ENCODE measurements around the gene EPHA2. TPM values are rescaled to one million over a fixed set of nuclear protein-coding genes. Genes with fewer than 3 reads are reported as not detected.
"Not testable (repeated sequence)": the region's sequence is repeated elsewhere in the genome, so short reads cannot be mapped to it uniquely, and the experiment has no call there.

The EPHA2 gene
- total RNA-seq, 1 donor = 21.0 TPM

DNA sequence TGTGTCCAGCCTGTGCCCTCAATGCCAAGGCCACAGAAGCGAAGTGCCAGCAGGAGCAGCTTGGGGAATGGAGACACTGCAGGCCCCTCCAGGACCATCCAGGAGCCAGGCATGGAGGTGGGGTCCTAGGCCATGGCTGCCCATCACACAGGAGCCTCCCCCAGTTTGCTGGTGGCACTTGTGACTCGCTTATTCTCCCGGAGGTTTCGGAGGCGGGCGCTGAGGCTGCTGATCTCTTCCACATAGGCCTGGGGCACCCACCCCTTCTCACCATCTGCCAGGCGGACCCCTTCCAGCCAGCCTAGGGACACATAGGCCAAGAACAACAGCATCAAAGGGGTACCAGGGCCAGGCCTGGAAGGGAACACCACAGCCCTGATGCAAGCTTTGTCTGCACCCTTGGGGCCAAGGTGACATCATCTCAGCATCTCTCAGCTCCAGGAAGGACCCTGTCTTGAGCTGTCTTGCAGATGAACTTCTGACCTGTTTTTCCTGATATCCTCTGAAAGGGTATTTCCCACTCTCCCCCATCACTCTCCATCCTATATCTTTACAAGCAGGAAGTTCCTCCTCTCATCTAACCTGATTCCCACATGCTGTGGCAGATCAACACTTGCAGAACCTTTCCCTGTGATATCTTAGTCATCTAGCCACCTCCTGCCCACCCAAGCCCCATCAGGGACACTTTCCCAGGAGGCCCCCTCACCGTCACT, 42.7 kb upstream of the EPHA2 start:
- Histone ChIP-seq H3K27me3 (ENCODE audit: insufficient read depth, low read length) (no peaks in the 10 kb centered on the region), H3K4me3 (ENCODE audit: insufficient read depth, low read length) (no peak overlapping the region), H3K9me3 (ENCODE audit: low read depth, low read length) (no peaks in the 10 kb centered on the region), H3K4me2 (ENCODE audit: insufficient read depth, low read length) (no peak overlapping the region), H3K4me1 (ENCODE audit: insufficient read depth, low read length) (no peaks in the 10 kb centered on the region), H4K20me1 (ENCODE audit: insufficient read depth, low read length) (no peaks in the 10 kb centered on the region), H2AFZ (ENCODE audit: low read length) (no peak overlapping the region), H3K27ac (ENCODE audit: low read depth, low read length) (no peak overlapping the region), H3K36me3 (ENCODE audit: insufficient read depth, low read length) (no peaks in the 10 kb centered on the region), H3K79me2 (ENCODE audit: insufficient read depth, low read length) (no peaks in the 10 kb centered on the region)
- peak; percentile 54 for DNase-seq (ENCODE audit: insufficient read length, low spot score, missing footprints)
- TF ChIP-seq, protein P1, sequence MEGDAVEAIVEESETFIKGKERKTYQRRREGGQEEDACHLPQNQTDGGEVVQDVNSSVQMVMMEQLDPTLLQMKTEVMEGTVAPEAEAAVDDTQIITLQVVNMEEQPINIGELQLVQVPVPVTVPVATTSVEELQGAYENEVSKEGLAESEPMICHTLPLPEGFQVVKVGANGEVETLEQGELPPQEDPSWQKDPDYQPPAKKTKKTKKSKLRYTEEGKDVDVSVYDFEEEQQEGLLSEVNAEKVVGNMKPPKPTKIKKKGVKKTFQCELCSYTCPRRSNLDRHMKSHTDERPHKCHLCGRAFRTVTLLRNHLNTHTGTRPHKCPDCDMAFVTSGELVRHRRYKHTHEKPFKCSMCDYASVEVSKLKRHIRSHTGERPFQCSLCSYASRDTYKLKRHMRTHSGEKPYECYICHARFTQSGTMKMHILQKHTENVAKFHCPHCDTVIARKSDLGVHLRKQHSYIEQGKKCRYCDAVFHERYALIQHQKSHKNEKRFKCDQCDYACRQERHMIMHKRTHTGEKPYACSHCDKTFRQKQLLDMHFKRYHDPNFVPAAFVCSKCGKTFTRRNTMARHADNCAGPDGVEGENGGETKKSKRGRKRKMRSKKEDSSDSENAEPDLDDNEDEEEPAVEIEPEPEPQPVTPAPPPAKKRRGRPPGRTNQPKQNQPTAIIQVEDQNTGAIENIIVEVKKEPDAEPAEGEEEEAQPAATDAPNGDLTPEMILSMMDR (IDR thresholded peaks at IDR 0.05; ENCODE audit: extremely low read depth, low read depth, low read length) = no peak

DNA sequence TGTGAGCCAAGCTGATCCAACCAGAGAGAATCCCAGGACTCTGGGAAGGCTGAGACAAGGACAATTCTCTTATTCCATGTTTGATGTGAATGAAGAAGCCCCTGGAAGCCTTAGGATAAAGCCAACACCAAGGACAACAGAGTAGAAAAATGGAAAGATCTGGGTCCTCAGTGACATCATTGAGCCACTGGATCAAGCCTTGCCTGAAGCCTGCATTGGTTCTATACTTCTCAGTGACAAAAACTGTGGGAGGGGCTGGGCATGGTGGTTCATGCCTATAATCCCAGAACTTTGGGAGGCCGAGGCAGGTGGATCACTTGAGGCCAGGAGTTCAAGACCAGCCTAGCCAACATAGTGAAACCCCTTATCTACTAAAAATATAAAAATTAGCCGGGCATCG, 41.0 kb upstream of the EPHA2 start:
- peak; percentile 21 for DNase-seq (ENCODE audit: insufficient read length, low spot score, missing footprints)
- no peaks in the 10 kb centered on the region for H3K4me1 ChIP-seq (ENCODE audit: insufficient read depth, low read length)
- no peaks in the 10 kb centered on the region for H4K20me1 ChIP-seq (ENCODE audit: insufficient read depth, low read length)
- TF ChIP-seq, protein P1 (IDR thresholded peaks at IDR 0.05; ENCODE audit: extremely low read depth, low read depth, low read length) = no peak
- no peak overlapping the region for H3K27ac ChIP-seq (ENCODE audit: low read depth, low read length)
- no peaks in the 10 kb centered on the region for H3K27me3 ChIP-seq (ENCODE audit: insufficient read depth, low read length)
- H2AFZ ChIP-seq (ENCODE audit: low read length) = no peak overlapping the region
- no peak overlapping the region for H3K4me3 ChIP-seq (ENCODE audit: insufficient read depth, low read length)
- H3K36me3 ChIP-seq (ENCODE audit: insufficient read depth, low read length) = no peaks in the 10 kb centered on the region
- H3K79me2 ChIP-seq (ENCODE audit: insufficient read depth, low read length) = no peaks in the 10 kb centered on the region
- H3K9me3 ChIP-seq (ENCODE audit: low read depth, low read length) = no peaks in the 10 kb centered on the region
- no peak overlapping the region for H3K4me2 ChIP-seq (ENCODE audit: insufficient read depth, low read length)

DNA sequence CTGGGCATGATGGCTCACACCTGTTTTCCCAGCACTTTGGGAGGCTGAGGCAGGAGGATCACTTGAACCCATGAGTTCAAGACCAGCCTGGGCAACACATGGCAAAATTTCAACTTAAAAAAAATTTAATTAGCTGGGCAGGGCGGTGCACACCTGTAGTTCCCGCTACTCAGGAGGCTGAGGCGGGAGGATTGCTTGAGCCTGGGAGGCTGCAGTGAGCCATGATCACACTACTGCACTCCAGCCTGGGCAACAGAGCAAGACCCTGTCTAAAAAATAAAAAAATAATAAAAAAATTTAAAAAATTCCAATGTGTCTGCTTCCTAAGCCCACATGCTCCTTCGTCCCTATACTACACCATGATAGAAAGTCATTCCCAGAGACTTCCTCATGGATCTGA, 40.3 kb upstream of the EPHA2 start:
- not testable (repeated sequence) for H3K4me1 ChIP-seq (ENCODE audit: insufficient read depth, low read length); H2AFZ ChIP-seq (ENCODE audit: low read length); H3K27ac ChIP-seq (ENCODE audit: low read depth, low read length); H4K20me1 ChIP-seq (ENCODE audit: insufficient read depth, low read length); H3K27me3 ChIP-seq (ENCODE audit: insufficient read depth, low read length); H3K36me3 ChIP-seq (ENCODE audit: insufficient read depth, low read length); H3K9me3 ChIP-seq (ENCODE audit: low read depth, low read length); H3K4me3 ChIP-seq (ENCODE audit: insufficient read depth, low read length); H3K4me2 ChIP-seq (ENCODE audit: insufficient read depth, low read length); H3K79me2 ChIP-seq (ENCODE audit: insufficient read depth, low read length); DNase-seq (ENCODE audit: insufficient read length, low spot score, missing footprints)

DNA sequence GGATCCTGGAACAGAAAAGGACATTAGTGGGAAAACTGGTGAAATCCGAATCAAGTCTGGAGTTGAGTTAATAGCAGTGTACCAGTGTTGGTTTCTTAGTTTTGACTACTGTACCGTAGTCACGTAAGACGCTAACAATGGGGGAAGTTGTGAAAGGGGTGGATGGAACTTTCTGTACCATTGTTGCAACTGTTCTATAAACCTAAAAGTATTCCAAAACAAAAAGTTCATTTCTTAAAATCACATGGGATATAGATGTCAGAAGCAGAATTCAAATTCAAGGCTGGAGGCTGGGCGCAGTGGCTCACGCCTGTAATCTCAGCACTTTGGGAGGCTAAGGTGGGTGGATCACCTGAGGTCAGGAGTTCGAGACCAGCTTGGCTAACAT, 39.6 kb upstream of the EPHA2 start:
- Histone ChIP-seq H2AFZ (ENCODE audit: low read length) (no peak overlapping the region), H3K27me3 (ENCODE audit: insufficient read depth, low read length) (no peaks in the 10 kb centered on the region), H3K4me1 (ENCODE audit: insufficient read depth, low read length) (no peaks in the 10 kb centered on the region), H4K20me1 (ENCODE audit: insufficient read depth, low read length) (no peaks in the 10 kb centered on the region), H3K27ac (ENCODE audit: low read depth, low read length) (peak overlapping the region; percentile 1), H3K36me3 (ENCODE audit: insufficient read depth, low read length) (no peaks in the 10 kb centered on the region), H3K4me2 (ENCODE audit: insufficient read depth, low read length) (peak overlapping the region; percentile 59), H3K79me2 (ENCODE audit: insufficient read depth, low read length) (no peaks in the 10 kb centered on the region), H3K9me3 (ENCODE audit: low read depth, low read length) (no peaks in the 10 kb centered on the region), H3K4me3 (ENCODE audit: insufficient read depth, low read length) (peak overlapping the region; percentile 20)
- DNase-seq (ENCODE audit: insufficient read length, low spot score, missing footprints) = no peak
- TF ChIP-seq, protein P1 (IDR thresholded peaks at IDR 0.05; ENCODE audit: extremely low read depth, low read depth, low read length) = no peak

Data from osteoblast (primary cell).